Ovary (tissue), 3 donors: ENCODE data around the gene RELL2.

ENCODE experiments used
- CTCF ChIP-seq, 3 donors: fragments of 450-650 bp in 2 of 3; fragments of 200-600 bp in 1 of 3; IDR thresholded peaks; one replicate each; pipeline versions ENCODE4 v1.5.1 to v1.8.0; 2016 to 2022; ENCODE audit warnings: antibody characterized with exemption in 3 of 3, mild to moderate bottlenecking in 1 of 3
- EP300 ChIP-seq: sonication (generic); formaldehyde crosslinking; IDR thresholded peaks from one replicate; pipeline ENCODE4 v1.6.1; 2017; ENCODE audit warnings: antibody characterized with exemption
- POLR2A ChIP-seq: fragments of 450-650 bp; IDR thresholded peaks from one replicate; pipeline ENCODE4 v1.6.1; 2017; ENCODE audit warnings: antibody characterized with exemption, mild to moderate bottlenecking, moderate library complexity
- donor health status: DM: no; HTN: no; CAD: no.

GRCh38 chr5:141623611-141624010 lies 13.2 kb upstream of the RELL2 start:
- TF ChIP-seq CTCF (IDR thresholded peaks at IDR 0.05) (no peak), POLR2A (no peak), EP300 (no peak)
